Ovary (tissue), 3 donors: ENCODE data around the gene TBX4.

Experiments used
- POLR2A ChIP-seq: fragments of 450-650 bp; IDR thresholded peaks from one replicate; pipeline ENCODE4 v1.6.1; 2017; ENCODE audit warnings: antibody characterized with exemption, mild to moderate bottlenecking, moderate library complexity
- TF ChIP-seq, protein P1 (sequence below), 3 donors: fragments of 450-650 bp in 2 of 3; fragments of 200-600 bp in 1 of 3; IDR thresholded peaks; one replicate each; pipeline versions ENCODE4 v1.5.1 to v1.8.0; 2016 to 2022; ENCODE audit warnings: antibody characterized with exemption in 3 of 3, mild to moderate bottlenecking in 1 of 3
- donor health status: DM: no; HTN: no; CAD: no.

DNA sequence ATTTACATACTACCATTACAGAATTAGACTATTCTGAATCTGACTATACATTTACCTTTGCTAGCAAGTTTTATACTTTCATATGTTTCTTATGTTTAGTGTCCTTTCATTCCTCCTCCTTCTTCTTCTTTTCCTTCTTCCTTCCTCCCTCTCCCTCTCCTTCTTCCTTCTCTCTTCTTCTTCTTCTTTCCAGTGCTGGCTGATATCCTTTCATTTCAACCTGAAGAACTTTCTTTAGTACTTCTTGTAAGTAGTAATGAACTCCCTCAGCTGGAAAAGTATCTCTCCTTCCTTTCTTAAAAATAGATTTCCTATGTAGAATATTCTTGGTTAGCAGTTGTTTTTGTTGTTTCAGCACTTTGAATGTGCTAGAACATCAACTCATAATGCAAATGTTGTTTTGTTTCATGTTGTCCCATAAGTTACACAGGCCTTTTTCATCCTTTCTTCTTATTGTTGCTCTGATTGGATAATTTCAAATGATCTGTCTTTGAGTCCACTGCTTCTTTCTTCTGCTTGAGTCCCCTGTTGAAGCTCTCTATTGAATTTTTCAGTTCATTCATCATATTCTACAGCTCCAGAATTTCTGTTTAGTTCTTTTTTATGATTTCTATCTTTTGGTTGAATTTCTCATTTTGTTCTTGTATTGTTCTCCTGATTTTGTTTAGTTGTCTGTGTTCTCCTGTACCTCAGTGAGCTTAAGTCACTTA lies 15.1 kb upstream of the TBX4 start:
- TF ChIP-seq, protein P1, sequence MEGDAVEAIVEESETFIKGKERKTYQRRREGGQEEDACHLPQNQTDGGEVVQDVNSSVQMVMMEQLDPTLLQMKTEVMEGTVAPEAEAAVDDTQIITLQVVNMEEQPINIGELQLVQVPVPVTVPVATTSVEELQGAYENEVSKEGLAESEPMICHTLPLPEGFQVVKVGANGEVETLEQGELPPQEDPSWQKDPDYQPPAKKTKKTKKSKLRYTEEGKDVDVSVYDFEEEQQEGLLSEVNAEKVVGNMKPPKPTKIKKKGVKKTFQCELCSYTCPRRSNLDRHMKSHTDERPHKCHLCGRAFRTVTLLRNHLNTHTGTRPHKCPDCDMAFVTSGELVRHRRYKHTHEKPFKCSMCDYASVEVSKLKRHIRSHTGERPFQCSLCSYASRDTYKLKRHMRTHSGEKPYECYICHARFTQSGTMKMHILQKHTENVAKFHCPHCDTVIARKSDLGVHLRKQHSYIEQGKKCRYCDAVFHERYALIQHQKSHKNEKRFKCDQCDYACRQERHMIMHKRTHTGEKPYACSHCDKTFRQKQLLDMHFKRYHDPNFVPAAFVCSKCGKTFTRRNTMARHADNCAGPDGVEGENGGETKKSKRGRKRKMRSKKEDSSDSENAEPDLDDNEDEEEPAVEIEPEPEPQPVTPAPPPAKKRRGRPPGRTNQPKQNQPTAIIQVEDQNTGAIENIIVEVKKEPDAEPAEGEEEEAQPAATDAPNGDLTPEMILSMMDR (IDR thresholded peaks at IDR 0.05), result no peak
- TF ChIP-seq POLR2A, result no peak
